HG02943 (cell line): ENCODE data around the gene RIPOR2.
"Not testable (repeated sequence)": the region's sequence is repeated elsewhere in the genome, so short reads cannot be mapped to it uniquely, and the experiment has no call there.

Source experiments
- ATAC-seq: cut with Tn5 transposase; IDR thresholded peaks from one replicate; pipeline ENCODE4 v1.9.1; 2021; ENCODE audit warnings: mild to moderate bottlenecking, low read depth, moderate library complexity; ENCODE audit not compliant: unreplicated experiment

Gene RIPOR2

DNA sequence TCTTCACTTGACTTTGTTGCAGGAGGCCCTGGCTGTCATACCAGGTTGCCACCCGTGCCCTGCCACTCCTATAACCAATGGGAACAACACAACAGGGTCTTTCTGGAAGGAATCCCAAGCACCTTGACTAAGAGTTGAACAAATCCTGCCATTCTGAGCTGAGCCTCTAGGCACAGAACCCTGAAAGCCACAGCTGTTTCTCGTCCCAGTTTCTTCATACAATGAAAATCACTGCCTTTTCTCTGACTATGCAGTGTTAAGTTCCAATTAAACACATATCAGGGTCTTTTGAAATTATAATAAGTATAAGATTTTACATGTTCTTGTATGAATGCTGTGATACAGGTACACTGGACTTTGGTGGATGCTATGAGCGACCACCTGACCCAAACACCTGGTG, 54.4 kb downstream of the RIPOR2 start:
- no peak for ATAC-seq

DNA sequence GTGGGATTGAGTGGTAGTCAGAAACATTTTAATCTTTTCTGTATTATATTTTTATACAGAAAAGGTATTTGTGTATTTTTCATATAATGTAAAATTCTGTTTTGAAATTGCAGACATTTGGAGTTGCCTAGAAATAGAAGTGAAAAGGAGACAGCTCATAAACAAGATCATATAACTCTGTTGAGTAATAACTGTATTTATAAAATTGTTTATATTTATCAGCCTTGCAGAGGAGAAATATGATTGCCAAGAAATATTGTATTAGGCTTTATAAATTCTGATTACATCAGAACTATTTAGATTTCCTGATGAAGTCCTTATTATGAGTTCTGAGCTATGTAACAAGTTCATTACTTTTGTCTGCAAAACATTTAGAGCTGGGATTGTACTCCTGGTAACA, 55.3 kb downstream of the RIPOR2 start:
- ATAC-seq = no peak

DNA sequence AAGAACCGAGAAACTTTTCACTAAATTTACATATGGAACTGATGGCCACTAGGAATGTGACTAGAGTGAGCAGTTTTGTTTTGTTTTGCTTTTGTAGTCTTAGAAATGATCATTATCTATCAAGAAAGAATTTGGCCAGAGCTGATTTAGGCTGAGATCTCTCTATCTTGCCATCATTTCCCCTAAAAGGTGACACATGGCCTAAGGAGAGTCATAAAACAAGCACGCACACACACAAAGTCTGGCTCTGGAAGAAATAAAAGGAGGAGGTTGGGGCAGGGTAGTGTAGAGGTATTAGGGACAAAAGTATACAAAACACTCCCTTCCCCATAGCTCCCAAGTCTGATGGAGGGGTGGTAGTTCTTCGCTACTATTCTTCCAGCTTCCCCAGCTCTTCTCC, 56.4 kb downstream of the RIPOR2 start:
- no peak for ATAC-seq

DNA sequence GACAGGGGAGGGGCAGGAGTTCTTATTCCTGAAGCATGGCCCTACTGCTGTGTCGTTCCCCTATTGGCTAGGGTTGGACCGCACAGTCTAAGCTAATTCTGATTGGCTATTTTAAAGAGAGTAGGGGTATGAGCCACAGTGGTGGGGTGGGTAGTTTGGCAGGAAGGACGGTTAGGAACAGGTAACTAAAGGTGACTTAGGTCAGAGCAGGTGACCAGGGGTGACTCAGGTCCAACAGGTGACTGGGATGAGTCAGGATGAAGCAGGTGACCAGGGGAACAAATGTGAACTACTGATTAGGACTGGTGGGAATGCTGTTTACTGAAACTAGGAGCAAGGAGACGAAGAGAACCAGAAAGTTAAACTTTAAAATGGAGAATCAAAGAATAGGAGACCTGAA, 58.0 kb downstream of the RIPOR2 start:
- not testable (repeated sequence) for ATAC-seq

DNA sequence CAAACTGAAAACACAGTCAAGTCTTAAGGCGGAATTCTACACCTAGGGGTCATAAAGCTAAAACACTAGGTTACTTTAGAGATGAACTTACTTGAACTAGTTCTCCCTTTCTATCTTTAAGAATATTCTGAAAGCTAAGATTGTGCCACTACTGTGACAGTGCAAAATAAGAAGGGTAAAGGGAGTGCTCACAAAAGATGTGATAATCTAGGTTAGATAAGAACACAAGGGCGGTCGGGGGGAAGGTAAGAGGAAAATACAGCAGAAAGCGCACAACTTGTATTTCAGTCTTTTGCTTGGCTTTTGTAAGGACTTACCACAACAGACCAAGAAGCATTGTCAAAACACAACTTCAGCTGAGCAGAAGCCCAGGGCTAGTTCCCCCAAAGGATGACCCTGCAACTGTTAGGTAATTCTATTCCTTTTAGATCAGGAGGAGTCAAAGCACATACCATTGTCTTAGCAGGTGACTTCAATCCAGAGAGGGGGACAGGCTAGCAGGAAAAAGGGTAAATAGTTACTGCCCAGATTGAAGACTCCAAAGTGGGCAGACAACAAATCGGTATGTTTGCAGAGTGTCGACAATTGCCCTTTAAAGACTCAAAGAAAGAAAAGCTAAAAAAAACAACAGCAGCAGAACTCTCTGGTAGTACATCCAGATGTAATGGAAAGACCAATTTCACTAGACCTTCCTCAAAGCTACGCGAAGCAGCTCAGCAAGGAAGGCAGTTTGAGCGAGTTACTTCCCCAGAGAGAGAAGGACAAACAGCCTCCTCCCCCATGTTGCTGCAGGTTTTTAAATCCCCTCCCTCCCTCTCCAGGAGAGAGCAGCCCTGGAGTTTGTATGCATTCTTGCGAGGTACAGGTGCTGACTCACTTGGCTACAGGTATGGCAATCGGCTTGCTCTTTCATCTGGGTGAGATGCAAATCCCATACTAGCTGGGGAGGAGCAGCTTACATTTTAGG, 59.0 kb downstream of the RIPOR2 start:
- ATAC-seq = no peak

DNA sequence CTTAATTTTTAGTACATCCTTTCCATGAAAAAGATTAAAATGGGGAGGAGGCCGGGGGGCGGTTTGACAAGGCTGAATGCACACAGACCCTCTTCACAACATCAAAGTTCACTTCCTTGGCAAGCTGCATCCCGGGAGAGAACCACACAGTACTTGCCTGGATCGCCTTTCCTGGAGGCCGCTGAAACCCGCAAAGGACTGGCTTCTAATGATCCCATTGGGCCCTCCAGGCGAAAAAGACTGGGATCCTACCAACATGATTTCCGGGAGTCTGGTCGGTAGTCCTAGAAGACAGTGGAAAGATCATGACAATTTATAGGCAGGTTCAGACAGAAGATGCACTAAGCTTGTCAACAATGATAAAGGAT, 60.2 kb downstream of the RIPOR2 start:
- ATAC-seq = no peak

DNA sequence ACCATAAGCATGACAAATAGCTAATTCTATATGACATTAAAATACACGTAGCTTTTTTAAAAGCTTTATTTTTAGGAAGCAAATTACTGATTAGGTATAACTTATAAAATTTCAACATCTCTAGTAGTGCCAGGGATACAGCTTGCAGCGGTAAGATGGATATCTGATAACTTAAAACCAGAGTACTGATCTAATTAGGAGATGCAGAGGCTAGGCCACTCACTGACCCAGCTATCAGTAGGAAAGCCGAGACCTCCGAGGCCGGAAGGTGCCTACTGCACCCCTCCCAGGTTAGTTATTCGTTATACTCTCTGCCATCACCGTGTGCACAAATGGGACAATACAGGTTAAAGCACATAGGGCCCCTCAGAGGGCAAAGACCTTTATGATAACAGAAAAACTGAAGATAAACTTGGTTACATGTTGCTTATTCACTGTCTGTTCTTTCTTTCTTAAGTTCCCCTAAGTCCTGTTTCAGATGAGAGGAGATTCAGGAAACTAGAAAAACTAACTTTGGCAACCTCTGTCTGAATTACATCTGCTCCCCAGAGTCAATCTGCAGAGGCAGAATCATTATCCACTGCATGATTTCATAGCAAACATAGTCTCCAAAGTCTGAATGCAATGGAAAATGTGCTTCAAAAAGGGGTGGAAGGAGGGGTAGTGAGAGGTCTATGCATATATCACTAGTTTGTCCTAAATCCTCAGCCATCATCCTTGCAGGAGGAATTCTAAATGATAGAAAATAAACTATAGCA, 60.8 kb downstream of the RIPOR2 start:
- ATAC-seq = no peak

DNA sequence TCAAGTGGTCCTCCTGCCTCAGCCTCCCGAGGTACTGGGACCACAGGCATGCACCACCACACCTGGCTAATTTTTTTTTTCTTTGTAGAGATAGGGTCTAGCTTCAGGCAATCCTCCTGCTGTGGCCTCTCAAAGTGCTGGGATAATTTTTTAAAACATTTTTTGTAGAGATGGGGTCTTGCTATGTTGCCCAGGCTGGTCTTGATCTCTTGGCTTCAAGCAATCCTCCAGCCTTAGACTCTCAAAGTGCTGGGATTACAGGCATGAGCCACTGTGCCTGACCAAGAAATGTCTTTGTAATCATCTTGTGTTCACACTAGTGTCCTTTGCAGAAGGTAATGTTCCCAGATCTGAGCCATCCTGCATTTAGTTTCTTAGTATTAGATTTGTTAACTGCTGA, 61.6 kb downstream of the RIPOR2 start:
- ATAC-seq = no peak

DNA sequence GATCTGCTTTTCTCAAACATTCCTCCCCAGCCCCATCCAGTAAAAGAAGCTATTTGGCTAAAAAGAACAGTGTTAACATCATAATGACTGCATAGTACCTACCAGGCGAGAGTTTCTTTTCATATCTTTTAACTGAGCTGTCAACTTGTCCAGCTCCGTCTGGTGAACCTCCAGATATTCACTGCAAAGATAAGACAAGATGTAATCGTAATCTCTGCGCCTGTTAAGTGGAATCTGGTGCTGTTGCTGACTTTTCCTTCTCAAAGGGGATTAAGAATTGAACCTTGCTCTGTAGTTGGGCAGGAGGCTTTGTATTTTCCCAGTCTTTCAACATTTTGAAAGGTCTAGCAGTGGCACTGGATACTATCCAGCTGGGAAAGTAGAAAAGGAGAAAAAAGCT, 63.0 kb downstream of the RIPOR2 start:
- no peak for ATAC-seq

DNA sequence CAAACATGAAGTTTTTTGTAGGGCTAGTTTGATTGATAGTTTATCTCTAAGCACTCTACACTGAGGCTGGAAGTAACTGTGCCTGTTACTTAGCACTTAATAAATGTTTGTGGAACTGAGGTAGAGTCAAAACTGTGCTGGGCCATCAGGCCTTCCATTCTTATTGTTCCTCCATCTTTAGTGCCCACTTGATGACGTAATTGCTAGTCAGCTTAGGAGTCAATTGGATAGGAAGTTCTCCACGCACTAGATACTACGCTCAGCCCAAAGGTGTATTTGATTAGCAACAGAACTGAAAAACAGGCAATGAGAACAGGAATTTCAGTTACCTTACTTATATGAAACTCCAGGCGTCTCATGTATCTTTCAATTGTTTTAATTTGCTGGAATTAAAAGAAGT, 67.0 kb downstream of the RIPOR2 start:
- ATAC-seq = no peak

DNA sequence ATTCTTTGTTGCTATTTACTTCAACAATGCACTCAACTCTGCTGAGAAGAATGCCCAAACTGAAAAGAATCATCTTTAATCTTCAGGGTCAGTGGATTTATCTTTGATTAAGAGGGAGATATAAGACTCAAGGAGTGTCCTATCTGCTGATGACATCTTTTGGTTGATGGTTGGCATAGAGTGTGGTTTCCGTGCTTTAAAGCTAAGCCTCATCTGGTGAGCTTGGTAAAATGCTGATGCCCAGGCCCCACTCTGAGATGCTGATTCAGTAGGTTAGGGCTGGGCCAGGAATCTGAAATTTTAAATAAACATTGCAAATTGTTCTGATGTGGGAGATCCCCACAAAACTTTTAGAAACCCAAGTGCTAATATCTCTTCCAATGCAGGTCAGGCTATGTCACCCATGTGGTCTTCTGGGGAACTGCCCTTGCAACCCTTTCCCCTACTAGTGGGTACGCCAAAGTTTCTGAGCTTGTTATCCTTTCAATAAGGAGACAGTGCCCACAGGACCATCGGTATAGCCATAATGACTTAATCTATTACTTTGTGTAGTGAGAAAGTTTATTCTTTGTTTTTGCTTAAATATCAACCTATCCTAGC, 68.6 kb downstream of the RIPOR2 start:
- no peak for ATAC-seq

DNA sequence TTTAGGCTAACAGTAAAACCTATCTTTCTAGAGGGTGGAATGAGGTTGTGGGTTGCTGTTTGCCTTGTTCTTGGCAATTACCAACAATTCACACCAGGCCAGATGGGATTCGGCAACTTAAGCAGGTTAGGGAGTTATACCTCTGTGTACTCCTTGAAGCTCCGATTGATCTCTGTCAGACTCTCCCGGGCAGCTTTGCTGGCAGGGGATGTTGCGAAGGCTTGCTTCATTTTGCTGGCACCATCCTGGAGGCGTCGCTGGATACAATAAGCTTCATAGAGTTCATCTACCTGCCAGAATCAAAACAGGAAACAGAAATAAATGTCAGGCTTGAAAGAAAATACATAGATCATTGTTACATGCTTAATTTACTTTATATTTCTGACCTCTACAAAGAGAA, 70.6 kb downstream of the RIPOR2 start:
- ATAC-seq = no peak

DNA sequence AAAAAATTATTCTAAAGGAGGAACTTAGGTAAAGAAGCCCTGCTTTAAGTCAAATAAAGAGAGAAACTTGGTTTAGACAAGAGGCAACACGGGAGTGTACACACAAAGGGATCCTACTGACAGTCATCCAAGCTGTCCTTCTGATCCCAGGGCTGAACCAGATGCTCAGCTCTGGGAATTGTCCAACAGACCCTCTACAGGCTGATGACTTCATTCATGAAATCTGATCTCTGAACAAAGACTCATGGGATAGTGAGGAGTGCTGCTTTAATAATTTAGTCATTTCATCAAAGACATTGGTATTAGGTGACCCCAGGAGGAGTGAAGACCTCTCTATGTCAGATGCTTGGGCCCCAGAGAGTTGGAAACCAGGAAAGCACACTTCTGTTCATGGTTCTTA, 71.4 kb downstream of the RIPOR2 start:
- ATAC-seq = no peak

DNA sequence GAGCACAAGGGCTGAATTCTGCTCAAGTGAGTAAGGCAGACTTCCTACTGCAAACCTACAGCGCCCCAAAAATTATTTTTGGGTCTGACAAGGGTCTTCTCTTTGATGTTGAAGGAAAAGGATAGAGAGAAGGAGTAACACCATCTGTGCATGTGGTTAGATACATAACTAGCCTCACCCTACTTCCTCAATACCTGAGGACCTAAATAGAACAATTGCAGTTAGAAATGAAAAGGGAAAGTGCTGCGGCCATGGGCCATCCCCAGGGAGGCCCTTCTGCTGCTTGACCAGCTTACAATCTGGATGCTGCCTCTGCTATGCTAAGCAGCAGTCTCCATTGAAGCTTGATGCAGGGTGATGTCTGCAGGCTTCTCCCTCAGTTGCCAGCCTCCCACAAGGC, 73.8 kb downstream of the RIPOR2 start:
- ATAC-seq = peak; percentile 73

DNA sequence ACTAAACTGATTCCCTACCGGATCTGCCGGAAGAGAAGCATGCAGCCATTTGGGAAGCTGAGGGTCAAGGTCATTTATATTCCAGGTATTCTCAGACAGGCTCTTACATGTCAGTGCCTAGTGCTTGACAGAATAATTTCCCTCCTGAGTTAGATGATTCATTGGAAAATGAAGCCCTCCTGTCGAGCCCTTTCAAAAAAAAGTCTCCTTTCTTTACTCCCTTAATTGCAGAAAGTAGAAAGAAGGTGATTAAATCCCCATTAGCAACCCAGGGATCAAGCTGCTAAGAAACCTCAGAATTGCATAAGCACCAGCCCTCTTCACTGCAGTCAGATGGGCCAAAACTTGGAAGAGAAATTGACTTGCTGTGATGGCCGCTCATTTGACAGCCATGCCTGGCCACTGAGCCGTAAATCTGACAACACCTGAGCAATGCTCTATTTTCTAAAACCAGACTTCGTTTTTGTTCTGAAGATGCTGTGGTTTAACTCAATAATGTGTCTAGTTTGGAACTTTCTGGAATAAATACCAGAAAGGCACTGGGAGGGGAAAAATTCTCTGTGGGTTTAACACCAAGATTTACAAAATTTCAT, 76.1 kb downstream of the RIPOR2 start:
- ATAC-seq = no peak

DNA sequence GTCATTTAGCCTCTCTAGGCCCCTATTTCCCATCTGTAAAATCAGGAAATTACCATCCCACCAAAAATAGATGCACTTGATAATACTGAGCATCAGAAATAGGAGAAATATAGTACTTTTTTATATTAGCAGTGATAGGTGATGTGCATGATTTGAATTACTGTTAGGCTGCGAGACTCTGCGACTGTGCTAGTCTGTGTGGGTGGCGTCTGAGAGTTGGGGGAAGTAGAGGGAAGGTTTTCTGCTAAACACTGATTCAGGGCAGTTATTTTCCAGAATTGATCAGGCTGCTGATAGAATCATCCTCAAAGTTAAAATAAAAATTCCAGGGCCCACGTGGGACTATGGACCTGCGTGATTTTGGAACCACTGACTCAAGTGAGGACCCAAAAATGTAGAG, 76.6 kb downstream of the RIPOR2 start:
- ATAC-seq = no peak

DNA sequence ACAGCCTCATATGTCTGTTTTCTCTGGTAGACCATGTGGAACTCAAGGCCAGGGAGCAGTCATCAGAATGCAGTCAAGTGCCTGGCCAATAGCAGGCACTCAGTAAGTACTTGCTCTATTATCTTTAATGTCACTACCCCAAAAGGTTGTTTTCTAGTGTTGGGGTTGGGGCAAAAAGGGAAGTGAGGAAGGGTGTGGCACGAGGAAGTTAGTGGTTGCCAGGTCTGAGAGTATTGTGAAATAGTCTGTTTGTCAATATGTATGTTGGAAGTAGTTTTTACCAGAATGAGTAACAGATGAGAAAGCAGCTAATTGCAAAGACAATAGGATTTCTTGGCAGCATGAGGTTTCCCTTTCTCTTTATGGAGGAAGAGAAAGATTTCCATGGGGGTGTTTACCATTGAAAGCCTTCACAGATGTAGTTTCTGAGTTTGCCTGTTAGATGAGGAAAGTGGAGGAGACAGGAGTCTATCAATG, 77.5 kb downstream of the RIPOR2 start:
- peak; percentile 67 for ATAC-seq

DNA sequence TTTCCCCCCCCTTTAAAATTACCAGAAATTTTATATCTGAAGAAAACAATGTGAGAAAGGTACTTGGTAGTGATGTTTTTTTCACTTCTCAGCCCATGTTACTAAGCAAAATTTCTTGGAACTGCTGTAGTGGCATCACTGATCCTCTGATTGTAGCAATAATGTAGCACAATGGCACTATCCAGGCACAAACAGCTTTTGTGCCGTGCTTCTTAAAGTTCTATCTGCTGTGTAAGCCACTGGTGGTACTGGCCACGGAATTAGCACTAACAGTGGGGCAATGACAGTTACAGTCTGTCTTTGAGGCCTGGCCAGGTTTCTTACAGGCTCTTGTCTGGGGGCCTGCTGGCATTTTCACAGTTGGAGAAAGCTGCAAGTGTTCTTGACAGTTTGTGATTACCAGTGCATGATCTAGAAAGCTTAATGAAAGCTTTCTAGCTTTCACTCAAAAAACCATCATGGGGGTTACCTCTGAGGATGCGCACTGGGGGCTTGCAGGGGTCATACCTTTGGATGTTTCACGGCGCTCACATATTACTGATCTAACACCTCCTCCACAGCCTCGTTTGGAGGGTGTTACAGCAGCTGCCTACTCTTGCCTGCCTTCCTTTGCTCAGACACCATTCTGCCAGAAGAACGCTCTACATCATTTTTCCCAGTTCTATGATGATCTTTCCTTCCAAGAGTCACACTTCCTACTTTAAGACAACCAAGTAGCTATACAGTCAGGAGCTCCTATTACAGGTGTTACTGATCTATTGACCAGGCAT, 78.7 kb downstream of the RIPOR2 start:
- no peak for ATAC-seq

DNA sequence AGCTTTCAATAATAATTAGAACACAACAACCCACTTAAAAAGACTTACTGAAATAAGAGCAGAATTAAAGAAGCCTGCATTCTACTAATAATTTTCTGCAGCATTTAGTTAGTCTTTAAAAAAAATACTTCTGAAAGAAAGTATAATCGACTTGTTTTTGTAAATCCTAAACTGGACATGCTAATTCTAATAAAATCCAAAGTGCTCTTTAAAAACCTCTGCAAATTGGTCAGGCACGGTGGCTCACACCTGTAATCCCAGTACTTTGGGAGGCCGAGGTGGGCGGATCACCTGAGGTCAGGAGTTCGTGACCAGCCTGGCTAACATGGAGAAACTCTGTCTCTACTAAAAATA, 79.5 kb downstream of the RIPOR2 start:
- ATAC-seq = no peak
